HepG2 (cell line): ENCODE results near the gene CTSO.

ENCODE experiments used
- AGO2 ChIP-seq: fragments of 200-400 bp; formaldehyde crosslinking; optimal IDR thresholded peaks from 2 replicates; pipeline ENCODE3; 2017; ENCODE audit warnings: mild to moderate bottlenecking, low read depth, low read length, moderate library complexity
- CBX5 ChIP-seq: sonication (generic); formaldehyde crosslinking; IDR thresholded peaks from 2 replicates; pipeline ENCODE4 v1.4.0; 2020; ENCODE audit warnings: missing genetic modification reagents, borderline replicate concordance
- CTCF ChIP-seq: sonication (generic); formaldehyde crosslinking; IDR thresholded peaks from 2 replicates; pipeline ENCODE4 v1.5.0; 2020; ENCODE audit warnings: mild to moderate bottlenecking, missing genetic modification reagents, moderate library complexity
- NFYB ChIP-seq: sonication (generic); formaldehyde crosslinking; IDR thresholded peaks from 2 replicates; pipeline ENCODE4 v1.4.0; 2020; ENCODE audit warnings: missing genetic modification reagents
- SMARCC2 ChIP-seq: fragments of 450-650 bp; IDR thresholded peaks from 2 replicates; pipeline ENCODE4 v1.6.1; 2017; ENCODE audit warnings: antibody characterized with exemption, mild to moderate bottlenecking
- SP4 ChIP-seq: sonication (generic); formaldehyde crosslinking; IDR thresholded peaks from 2 replicates; pipeline ENCODE4 v1.8.1; 2023; ENCODE audit warnings: mild to moderate bottlenecking, missing genetic modification reagents
- TEAD3 ChIP-seq: optimal IDR thresholded peaks from 2 replicates; pipeline ENCODE3; 2016; ENCODE audit warnings: borderline replicate concordance
- ZNF12 ChIP-seq: sonication (generic); formaldehyde crosslinking; IDR thresholded peaks from 2 replicates; pipeline ENCODE4 v1.5.0; 2020; ENCODE audit warnings: missing genetic modification reagents
- TF ChIP-seq, protein P1 (sequence below): sonication (generic); formaldehyde crosslinking; IDR thresholded peaks from 2 replicates; pipeline ENCODE4 v1.8.0; 2023; ENCODE audit warnings: mild to moderate bottlenecking, missing genetic modification reagents
- TF ChIP-seq, protein P2 (sequence below): sonication (generic); formaldehyde crosslinking; IDR thresholded peaks from 2 replicates; pipeline ENCODE4 v1.8.1; 2023; ENCODE audit warnings: mild to moderate bottlenecking, moderate library complexity, missing genetic modification reagents

DNA sequence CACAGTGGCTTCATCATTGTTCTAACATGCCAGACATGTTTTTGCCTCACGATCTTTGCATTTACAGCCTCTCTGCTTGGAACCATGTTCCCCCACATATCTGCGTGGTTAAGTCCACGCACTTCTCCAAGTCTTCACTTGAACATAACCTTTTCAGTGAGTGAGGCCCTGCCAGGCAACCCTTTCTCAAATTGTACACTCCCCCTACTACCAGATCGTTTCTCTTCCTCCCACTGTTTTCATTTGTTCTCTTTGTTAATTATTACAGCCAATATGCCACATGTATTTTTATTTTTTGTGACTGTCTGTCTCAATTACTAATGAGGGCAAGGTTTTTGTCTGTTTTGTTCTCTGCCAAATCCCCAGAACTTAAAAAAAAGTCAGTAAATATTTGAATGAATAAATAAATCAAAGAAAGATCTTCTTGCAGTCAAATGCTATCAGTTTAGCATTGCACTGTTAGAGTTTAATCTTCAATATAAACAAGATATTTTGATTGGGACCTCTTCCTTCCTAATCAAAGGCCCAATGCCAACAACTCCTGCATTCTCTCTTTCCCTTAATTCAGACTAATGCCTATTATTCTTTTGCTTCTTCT, 18.2 kb downstream of the CTSO start:
- TF ChIP-seq ZNF12 (CRISPR knock-in tag) (no peak), SMARCC2 (no peak), SP4 (CRISPR knock-in tag) (no peak), TEAD3 (CRISPR knock-in tag) (no peak), CTCF (CRISPR knock-in tag) (no peak), CBX5 (CRISPR knock-in tag) (no peak), NFYB (CRISPR knock-in tag) (no peak), AGO2 (no peak)
- TF ChIP-seq, protein P1, sequence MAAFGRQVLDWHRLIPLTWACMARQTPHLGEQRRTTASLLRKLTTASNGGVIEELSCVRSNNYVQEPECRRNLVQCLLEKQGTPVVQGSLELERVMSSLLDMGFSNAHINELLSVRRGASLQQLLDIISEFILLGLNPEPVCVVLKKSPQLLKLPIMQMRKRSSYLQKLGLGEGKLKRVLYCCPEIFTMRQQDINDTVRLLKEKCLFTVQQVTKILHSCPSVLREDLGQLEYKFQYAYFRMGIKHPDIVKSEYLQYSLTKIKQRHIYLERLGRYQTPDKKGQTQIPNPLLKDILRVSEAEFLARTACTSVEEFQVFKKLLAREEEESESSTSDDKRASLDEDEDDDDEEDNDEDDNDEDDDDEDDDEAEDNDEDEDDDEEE (CRISPR knock-in tag) = no peak
- TF ChIP-seq, protein P2, sequence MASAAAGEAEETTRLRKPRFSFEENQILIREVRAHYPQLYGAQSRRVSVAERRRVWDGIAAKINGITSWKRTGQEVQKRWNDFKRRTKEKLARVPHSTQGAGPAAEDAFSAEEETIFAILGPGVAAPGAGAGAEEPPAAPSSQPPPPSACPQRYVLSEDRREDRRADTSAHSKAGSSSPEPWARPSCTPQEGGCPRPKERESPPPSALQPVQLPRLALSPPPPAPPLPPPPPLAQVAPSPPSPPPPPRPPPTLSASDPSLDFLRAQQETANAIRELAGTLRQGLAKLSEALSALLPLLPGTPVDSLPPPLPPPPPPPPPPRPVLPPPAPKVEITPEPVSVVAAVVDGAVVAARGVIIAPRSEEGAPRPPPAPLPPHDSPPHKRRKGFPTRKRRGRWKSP (CRISPR knock-in tag) = no peak
